ENCODE measurements around the gene WAPL. TPM values are rescaled to one million over a fixed set of nuclear protein-coding genes. Genes with fewer than 3 reads are reported as not detected.

The WAPL gene
- polyA plus RNA-seq, 1 experiment, result 24.5 TPM

GRCh38 chr10:86489071-86489810, 32.4 kb downstream of the WAPL start:
- no peak for TF ChIP-seq CTCF (IDR thresholded peaks at IDR 0.05; ENCODE audit: low read depth, low read length)
- CTCF ChIA-PET, result no interaction called here
- POLR2A ChIA-PET, result no interaction called here

GRCh38 chr10:86486856-86487255, 34.7 kb downstream of the WAPL start:
- DNase-seq (ENCODE audit: low read depth, low spot score), result no peak
- no peaks in the 10 kb centered on the region for H3K27me3 ChIP-seq (ENCODE audit: control insufficient read depth, insufficient read depth, low read length)
- no peak for TF ChIP-seq CTCF (IDR thresholded peaks at IDR 0.05; ENCODE audit: low read depth, low read length)
- H3K9me3 ChIP-seq (ENCODE audit: control insufficient read depth, insufficient read depth, low read length), result no peaks in the 10 kb centered on the region
- H3K27ac ChIP-seq (ENCODE audit: low read depth, low read length), result no peak overlapping the region
- ChIA-PET CTCF (no interaction called here), POLR2A (no interaction called here)
- no peak overlapping the region for H3K4me3 ChIP-seq (ENCODE audit: low read depth, low read length)

More at GRCh38 chr10:86489071-86489810, 32.4 kb downstream of the WAPL start:
- Histone ChIP-seq H3K27ac (ENCODE audit: low read depth, low read length) (no peak overlapping the region), H3K4me3 (ENCODE audit: low read depth, low read length) (no peak overlapping the region), H3K27me3 (ENCODE audit: control insufficient read depth, insufficient read depth, low read length) (no peaks in the 10 kb centered on the region), H3K9me3 (ENCODE audit: control insufficient read depth, insufficient read depth, low read length) (no peaks in the 10 kb centered on the region)
- no peak for DNase-seq (ENCODE audit: low read depth, low spot score)

- H3K4me3 ChIP-seq (ENCODE audit: low read depth, low read length), result no peak overlapping the region
- CTCF ChIA-PET, result interaction anchor here (1.1 to 1.3 kb wide), 2 partner anchors 16 to 84 kb away, joined by 3 to 4 read pairs; no protein-coding TSS in a partner anchor
- H3K9me3 ChIP-seq (ENCODE audit: control insufficient read depth, insufficient read depth, low read length), result no peaks in the 10 kb centered on the region
- H3K27me3 ChIP-seq (ENCODE audit: control insufficient read depth, insufficient read depth, low read length), result no peaks in the 10 kb centered on the region
- TF ChIP-seq CTCF (IDR thresholded peaks at IDR 0.05; ENCODE audit: low read depth, low read length), result no peak
- H3K27ac ChIP-seq (ENCODE audit: low read depth, low read length), result no peak overlapping the region
- POLR2A ChIA-PET, result no interaction called here
- no peak for DNase-seq (ENCODE audit: low read depth, low spot score)
Observed at GRCh38 chr10:86483664-86484063, 37.9 kb downstream of the WAPL start.

- Histone ChIP-seq H3K27me3 (ENCODE audit: control insufficient read depth, insufficient read depth, low read length) (no peaks in the 10 kb centered on the region), H3K4me3 (ENCODE audit: low read depth, low read length) (no peak overlapping the region), H3K9me3 (ENCODE audit: control insufficient read depth, insufficient read depth, low read length) (no peaks in the 10 kb centered on the region), H3K27ac (ENCODE audit: low read depth, low read length) (no peak overlapping the region)
- TF ChIP-seq CTCF (IDR thresholded peaks at IDR 0.05; ENCODE audit: low read depth, low read length), result no peak
- ChIA-PET CTCF (no interaction called here), POLR2A (no interaction called here)
- no peak for DNase-seq (ENCODE audit: low read depth, low spot score)
Observed at GRCh38 chr10:86481761-86482160, 39.8 kb downstream of the WAPL start.

- Histone ChIP-seq H3K4me3 (ENCODE audit: low read depth, low read length) (no peak overlapping the region), H3K27me3 (ENCODE audit: control insufficient read depth, insufficient read depth, low read length) (no peaks in the 10 kb centered on the region), H3K9me3 (ENCODE audit: control insufficient read depth, insufficient read depth, low read length) (no peaks in the 10 kb centered on the region), H3K27ac (ENCODE audit: low read depth, low read length) (no peak overlapping the region)
- CTCF ChIA-PET, result interaction anchor here (0.6 to 1.3 kb wide), 2 partner anchors 105 to 459 kb away, joined by 3 to 4 read pairs; no protein-coding TSS in a partner anchor
- no peak for DNase-seq (ENCODE audit: low read depth, low spot score)
- POLR2A ChIA-PET, result no interaction called here
- no peak for TF ChIP-seq CTCF (IDR thresholded peaks at IDR 0.05; ENCODE audit: low read depth, low read length)
Observed at GRCh38 chr10:86480571-86480970, 41.0 kb downstream of the WAPL start.

Data from AG04450 (cell line).